GM21723 (cell line): ENCODE data around the gene SLC41A1.
A peak's percentile ranks its signal among the peaks of the same experiment; 100 is the strongest.

ENCODE experiments used
- ATAC-seq: cut with Tn5 transposase; IDR thresholded peaks from one replicate; pipeline ENCODE4 v1.9.1; 2021; ENCODE audit warnings: mild to moderate bottlenecking, moderate library complexity; ENCODE audit not compliant: unreplicated experiment

The SLC41A1 gene

DNA sequence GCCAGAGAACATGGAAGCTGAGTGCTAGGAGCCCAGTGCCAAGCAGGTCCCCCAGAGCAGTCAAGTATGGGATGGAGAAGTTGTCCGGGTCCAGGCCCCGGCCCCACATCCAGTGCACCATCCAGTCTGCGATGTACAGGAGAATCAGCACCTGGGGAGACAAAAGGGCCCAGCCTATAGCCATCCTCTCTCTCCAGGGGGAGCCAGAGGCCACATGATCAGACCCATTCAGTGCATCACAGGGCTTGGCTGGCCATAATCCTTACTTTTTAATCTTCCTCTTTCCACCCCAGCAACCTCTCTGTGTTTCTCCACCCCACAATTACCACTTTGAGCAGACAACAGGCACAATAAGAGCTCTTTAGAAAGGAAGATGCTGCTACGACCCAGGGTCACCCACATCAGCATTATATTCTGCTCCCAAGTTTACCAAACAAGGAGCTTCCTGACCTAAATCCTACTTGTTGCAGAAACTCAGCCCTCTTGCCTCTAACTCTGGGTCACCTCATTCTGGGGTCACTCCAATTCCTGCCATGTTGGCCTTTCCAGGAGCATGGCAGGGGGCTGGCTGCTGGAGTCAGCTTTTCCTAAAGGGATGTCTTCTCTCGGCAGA is 21.3 kb downstream of the SLC41A1 start:
- ATAC-seq: peak; percentile 60

DNA sequence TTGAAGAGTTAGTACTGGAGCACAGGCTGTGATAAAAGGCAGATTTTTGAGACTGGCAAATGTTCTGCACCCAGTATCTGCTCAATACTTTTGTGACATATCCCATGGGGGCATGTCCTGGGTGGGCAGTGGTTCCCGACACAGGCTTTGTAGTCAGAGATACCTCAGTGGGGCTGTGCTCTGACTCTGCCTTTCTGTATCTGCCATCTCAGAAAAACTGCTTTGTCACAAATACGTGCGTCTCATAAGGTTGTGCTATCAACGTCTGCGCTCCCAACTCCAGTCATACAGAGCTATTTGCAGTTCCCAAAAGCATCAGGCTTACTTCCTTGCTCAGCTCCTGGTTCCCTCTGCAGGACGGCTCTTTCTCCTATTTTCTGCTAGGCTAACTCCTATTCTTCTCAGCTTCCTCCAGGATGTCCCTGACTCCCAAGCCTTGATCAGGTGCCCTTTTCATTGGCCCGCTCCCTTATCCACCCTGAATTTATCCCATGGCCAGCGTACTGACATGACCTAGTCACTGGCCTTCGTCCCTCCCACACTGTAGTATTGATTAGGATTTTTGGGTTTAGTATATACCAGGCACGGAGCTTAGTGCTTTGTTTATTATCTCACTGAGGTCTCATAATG is 25.6 kb downstream of the SLC41A1 start:
- no peak for ATAC-seq

DNA sequence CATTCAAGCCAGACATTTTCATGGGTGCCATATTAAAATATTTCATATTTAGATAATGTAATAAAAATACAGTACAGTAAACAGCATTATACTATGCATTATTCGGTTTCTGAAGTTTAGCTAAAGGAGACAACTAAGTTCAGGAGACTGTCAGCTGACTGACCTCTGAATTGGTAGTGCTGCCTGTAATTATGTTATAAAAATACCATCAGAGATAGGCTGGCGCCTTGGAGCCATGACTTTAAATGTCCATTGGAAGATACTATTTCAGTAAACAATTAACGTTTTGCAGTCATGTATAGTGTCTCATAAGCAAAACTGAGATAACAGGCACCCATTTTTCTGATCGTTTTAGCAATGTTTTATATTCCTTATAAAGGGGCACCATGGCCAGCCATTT is 26.4 kb downstream of the SLC41A1 start:
- no peak for ATAC-seq

DNA sequence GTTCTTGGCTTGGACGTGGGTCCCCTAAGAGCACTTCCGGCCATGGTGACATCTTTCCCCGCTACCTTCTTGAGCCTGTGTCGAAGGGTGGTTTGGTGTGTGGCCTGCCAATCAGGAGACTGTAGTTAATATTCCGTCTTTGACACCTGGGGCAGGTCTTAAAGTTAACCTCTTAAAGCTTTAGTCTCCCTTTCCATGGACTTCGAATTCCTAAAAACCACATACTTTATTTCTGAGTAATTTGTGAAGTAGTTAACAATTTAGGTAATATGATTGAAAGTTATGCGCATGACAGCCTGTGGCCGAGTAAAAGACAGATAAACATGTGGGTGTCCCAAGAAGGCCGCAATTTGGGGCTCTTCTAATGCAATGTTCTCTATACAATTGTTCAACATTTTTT is 27.6 kb downstream of the SLC41A1 start:
- no peak for ATAC-seq

DNA sequence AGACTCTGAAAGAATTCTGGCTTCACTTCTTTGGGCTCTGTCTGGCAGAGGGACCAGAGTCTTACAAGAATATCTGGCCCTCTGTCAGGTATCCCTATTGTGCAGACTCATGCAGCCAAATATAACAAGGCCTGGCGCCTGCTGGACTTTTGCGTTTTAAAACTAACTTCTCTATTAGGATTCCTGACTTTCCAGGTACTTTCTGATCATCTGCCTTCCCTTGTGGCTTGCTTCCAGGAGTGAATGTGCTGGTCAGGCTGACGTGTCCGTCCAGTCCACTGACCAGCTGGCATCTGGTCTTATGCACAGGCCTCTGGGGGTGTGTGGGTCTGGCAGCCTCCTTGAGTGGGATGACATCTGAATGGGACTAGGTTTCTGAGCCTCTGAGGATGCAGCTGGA is 29.1 kb downstream of the SLC41A1 start:
- no peak for ATAC-seq

DNA sequence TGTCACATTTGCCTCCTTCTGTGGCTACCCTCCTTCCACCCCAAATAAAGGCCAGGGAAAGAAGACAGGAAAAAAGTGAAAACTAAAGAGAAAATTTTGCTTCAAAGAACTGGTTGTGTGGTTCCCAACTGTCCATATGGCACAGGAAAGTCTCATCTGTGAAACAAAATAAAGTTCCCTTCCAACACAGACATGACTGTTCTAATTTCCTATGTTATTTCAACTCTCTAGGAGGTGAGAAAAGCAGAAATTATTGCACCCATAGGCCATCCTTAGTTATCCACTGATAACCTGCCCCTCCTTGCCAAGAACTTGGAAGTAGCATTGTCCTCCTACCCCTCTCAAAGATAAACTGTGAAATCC is 29.6 kb downstream of the SLC41A1 start:
- no peak for ATAC-seq

DNA sequence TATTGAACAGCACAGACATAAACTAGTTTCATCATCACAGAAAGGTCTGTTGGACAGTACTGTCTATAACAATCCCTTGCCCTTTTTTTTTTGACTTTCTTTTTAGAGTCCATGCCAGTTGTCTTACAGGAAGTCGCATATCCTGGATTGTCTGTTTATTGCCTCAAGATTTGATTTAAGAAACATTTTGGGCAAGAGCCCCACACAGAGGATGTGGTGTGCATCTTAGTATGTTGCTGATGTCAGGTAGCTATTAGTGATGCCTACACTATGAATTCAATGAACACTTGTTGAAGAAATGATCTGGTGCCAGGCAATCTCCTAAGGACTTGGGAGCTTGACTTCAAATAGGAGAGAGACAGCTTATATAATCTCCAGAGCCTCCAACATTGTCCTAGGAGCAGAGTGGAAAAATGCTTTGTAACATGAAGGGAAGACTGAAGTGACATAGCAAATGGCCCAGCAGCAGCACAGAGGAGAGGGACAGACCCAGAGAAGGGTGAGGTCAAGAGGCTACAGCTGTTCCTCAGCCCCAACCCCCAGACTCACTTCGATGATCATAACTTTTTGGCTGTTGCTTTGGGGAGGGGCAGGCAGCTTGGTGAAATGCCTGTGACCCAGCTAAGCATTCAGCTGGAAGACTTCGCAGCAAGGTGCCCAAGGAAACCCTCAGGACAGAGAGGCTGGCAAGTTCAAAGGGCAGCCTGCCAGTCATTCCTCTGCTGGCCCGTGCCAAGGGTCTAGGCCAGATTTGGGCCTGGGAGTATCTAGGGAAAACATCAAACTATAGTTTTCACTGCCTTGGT is 30.2 kb downstream of the SLC41A1 start:
- no peak for ATAC-seq

DNA sequence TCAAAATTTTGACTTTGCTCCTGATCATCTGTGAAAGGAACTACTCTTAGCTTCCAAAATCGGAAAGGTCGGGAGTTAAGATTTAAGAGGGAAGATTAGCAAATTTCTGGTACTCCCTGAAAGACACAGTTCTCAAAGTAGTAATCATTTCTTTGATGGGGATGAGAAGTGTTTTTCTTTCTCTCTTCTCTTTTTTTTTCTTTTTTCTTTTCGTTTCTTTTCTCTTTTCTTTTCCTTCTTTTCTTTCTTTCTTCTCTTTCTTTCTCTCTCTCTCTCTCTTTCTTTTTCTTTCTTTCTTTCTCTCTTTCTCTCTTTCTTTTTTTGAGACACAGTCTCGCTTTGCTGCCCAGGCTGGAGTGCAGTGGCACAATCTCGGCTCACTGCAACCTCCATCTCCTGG is 32.7 kb downstream of the SLC41A1 start:
- ATAC-seq: no peak

DNA sequence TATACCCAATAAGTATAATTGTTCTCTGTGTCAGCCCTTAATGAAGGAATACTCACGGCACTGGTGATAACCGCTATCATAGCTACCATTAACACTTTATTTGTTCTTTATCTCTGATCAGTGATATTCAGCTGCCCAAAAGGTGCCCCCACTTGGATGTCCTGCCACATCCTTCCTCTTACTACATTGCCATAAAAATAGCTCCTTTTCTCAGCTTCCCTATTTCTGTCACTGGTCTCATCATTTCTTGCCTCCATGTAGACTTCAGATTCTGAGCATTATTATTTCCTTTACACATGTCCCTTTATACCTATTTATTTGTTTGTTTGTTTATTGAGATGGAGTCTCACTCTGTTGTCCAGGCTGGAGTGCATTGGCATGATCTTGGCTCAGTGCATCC is 35.0 kb downstream of the SLC41A1 start:
- ATAC-seq: no peak

DNA sequence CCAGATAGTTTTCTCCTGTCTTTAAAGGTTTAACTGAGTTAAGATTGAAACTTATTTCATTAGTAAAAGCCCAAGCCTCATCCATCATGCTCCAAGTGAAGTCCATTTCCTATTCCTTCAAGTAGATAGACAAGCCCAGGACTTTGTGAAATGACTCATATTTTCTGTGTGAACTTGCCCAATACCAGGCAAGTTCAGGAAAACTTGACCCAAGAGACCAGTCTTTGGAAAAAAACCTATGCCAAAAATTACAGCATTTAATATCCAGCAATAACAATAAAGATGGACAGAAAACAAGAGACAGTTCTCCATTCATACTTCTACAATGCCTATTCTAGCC is 37.3 kb downstream of the SLC41A1 start:
- ATAC-seq: no peak

DNA sequence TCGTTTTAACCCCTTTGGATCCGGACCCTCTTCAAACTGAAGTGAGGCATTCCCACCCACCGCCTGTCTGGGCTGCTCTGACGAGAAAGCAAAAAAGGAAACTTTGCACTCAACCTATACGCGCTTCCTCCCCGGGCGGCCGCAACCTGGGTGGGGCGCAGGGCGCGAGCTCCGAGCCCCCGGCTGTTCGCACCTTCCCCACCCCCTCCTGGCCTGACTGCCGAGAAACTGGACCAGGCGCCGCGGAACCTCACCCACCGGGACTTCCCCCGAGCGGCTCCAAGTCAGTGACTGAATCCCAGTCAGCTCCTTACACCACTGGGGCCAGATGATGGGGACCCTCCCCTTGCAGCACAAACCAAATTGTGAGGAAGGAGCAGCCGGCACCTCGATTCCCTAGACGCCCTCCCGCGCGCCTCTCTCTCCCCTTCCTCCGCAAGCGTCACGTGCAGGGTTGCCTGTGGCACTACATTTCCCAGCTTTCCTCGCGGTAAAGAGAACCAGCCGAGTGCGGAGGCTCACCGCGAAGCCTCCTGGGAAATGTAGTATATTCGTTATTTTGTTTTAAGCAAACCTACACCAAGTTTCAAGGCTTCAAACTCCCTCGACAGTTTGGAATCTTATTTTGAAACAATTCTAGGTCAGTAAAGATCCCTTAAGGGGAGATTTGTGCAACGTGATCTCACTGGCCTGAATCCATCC is 37.8 kb downstream of the SLC41A1 start, which contains the start of gene RAB29:
TSS of gene RAB29 (minus strand) at position 468 of the 702 bp plus-strand sequence. CDS start 526 bp downstream, outside the sequence.
- ATAC-seq: peak; percentile 78

DNA sequence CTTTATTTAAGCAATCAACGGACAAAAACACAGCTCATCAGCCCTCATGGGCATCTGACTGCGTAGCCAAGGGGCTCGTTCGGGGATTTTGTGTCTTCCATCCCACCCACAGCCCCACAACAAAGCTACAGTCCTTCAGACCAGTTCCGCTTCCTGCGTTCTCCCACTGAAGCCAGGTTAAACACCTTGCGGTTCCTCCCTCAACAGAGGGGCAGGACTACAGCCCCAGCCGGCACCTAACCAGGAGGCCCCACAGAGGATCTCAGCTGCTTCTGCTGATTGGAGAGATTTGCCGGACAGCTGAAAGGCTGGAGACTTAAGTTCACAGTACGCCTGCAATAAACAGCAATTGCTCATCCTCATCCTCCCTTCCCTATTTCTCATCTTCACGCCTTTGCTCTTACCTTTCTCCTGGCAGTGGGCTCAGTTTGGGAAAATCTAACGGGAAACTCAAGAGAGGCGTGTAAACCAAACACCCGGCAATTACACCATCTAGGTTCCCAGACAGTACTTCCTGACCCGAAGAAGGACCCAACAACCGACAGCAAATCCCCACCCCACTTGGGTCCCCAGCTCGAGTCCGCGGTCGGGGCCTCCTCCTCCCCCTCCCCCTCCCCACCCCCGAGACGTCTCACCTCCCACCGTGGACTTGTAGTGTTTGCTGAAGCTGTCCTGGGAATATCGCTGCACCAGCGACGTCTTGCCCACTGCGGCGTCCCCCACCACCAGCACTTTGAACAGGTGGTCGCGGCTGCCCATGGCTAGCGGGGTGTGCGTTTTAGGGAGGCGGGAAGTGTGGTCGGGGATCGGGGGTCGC is 38.6 kb downstream of the SLC41A1 start:
- peak; percentile 31 for ATAC-seq

DNA sequence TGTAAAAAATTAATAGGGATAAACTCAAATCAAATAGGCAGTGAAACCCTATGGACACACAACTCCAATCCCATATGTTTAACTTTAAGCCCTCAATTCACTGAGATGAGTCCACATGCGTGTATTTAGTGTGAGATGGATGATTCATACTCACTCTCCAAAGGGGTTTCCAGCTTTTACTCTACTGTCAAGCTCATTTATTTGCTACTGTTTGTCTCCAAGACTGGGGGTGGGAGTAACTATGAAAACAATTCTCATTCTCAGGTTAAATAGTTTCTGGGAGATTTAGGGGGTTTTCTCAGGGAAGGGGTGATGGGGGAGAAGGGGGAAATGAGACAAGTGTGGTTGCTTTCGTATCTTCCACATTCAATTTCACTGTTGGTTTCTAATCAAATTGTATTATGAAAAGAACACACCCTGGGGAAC is 40.4 kb downstream of the SLC41A1 start:
- no peak for ATAC-seq

DNA sequence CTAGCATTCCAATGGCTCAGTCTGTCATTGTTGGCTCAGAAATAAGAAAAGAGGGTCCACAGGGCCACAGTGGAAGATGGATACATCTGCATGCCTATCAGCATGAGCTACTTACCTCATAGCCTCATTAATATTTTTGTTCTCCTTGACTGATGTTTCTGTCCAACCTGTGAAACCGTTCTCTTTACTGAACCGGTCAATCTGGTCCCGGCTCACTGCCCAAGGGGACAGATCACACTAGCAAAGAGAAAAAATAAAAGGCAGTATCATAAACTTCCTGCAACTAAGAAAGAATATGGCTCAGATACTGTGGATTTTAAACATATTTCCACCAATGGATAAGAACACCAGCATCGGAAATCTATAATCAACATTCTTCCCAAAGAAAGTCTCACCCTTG is 42.4 kb downstream of the SLC41A1 start:
- no peak for ATAC-seq

DNA sequence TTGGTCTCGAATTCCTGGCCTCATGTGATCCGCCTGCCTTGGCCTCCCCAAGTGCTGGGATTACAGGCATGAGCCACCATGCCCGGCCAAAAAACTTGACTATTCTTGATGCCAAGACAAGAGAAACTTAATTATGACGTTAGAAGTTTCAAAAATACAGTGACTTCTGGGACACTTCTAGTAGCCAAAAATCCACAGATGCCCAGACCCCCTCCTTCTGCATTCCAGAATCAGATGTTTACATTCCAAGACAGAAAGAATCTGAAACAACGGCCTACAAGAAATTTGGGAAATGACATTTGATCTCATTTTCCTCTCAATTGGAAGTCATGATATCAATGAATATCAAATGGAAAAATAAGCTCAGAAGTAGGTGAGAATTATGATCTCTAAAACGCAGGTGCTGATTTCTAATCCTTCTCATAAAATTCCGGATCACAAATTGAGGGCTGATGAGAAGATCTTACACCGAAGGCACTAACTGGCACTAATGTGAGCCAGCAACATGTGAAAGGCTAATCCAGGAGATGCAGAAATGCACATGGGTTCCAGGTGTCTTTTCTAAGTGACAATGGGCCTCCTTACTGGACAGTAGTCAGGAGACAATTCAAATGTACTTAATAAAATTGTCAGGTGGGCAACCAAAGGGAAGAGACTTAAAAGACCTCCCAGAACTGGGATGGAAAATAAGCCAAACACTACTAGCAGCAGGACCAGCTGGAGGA is 43.2 kb downstream of the SLC41A1 start:
- ATAC-seq: no peak

DNA sequence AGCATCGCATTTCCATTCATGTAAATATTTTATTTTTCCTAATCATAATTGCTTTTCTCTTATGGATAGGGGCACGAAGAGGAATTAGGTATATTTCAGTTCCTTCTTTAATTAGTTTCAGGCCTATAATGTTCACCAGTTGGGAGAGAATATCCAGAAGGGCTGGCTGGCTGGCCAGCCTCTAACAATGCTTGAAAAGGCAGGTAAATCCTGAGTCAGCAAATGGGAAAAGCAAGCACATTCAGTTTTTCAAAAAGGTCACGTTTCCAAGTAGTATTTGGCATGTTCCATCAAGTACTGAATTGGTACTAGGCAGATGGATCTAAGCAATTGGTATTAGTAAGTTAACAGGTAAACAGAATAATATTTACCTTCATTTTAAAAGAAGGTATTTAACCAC is 45.8 kb downstream of the SLC41A1 start:
- ATAC-seq: no peak

DNA sequence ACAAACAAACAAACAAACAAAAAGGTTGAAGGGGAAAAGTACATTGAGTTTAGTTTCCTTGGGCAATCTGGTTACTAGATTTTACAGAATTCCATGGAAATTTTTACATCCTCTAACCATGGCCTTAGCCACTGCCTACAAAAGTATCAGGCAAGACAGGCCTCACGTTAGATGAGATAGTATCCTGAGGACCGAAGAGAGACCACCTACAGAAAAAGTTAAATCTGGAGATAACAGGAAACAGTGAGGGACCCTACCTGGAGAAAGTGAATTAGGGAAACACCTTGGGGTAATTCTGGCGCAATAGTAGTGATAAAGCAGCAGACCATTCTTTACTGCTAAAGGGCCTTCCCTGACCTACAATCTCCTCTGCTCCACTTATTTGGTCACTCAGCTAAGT is 46.4 kb downstream of the SLC41A1 start:
- no peak for ATAC-seq

DNA sequence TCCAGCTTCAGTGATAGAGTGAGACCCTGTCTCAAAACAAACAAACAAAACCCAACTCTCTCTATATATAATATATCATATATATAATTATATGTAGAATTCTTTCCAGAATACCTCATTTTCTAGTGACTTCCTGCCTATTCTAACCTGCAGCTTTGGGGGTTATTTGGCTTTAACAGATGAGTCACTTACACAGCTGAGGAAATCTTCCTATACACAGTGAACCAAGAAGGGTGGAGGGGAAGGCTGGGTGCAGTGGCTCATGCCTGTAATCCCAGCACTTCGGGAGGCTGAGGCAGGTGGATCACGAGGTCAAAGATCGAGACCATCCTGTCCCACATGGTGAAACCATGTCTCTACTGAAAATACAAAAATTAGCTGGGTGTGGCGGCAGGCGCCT is 47.0 kb downstream of the SLC41A1 start:
- ATAC-seq: no peak

DNA sequence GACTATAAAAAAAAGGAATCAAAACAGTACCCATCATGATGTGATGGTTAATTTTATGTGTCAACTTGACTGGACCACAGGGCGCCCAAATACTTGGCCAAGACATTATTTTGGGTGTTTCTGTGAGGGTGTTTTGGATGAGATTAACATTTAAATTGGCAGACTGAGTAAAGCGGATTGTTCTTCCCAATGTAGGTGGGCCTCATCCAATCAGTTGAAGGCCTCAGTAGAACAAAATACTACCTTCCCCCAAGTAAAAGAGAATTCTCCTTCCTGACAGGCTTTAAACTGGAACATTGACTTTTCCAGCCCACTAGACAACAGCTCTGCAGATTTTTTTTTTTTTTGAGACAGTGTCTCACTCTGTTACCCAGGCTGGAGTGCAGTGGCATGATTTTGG is 48.4 kb downstream of the SLC41A1 start:
- ATAC-seq: no peak

DNA sequence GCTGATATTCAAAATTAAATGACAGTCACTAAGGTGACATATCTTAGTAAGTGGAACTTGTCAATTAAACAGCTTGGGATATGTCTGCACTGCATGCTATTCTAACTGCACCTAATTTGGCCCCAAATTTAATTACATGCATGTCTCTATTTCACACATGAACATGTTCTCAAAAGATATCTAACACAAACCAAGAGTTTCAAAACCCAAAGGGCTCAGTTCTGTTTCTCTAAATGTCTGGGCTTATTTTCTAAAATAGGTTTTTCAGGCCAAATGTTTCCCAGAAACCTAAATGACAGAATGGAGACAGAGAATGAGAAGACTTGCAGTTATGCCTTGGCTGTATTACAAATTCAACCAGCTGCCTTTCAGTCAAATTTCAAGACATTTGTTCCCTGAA is 49.0 kb downstream of the SLC41A1 start:
- ATAC-seq: no peak
